Smooth muscle cell (in vitro differentiated cells): ENCODE results near the gene APBB2. TPM values are rescaled to one million over a fixed set of nuclear protein-coding genes. Genes with fewer than 3 reads are reported as not detected.

ENCODE experiments used
- DNase-seq: peaks from one replicate; lab custom pipeline; 2025; ENCODE audit not compliant: unreplicated experiment; lab: John Stamatoyannopoulos, UW
- H2AFZ ChIP-seq: fragments of 200-600 bp; sonication (generic); 2 replicates; pipeline ENCODE4 v1.6.0; 2016; ENCODE audit warnings: antibody characterized with exemption, low read depth, mild to moderate bottlenecking
- H3F3A ChIP-seq: fragments of 200-600 bp; sonication (generic); 2 replicates; pipeline ENCODE4 v1.6.0; 2017; ENCODE audit warnings: antibody characterized with exemption, low read depth
- H3K27ac ChIP-seq: fragments of 200-600 bp; sonication (generic); 2 replicates; pipeline ENCODE4 v1.5.1; 2016; ENCODE audit warnings: low read depth, mild to moderate bottlenecking
- H3K27me3 ChIP-seq: fragments of 200-600 bp; sonication (generic); 2 replicates; pipeline ENCODE4 v1.6.1; 2016; ENCODE audit warnings: low read depth, mild to moderate bottlenecking
- H3K36me3 ChIP-seq: fragments of 200-600 bp; sonication (generic); 2 replicates; pipeline ENCODE4 v1.5.1; 2016; ENCODE audit warnings: low read depth
- H3K4me1 ChIP-seq: fragments of 200-600 bp; sonication (generic); 2 replicates; pipeline ENCODE4 v1.5.1; 2016; ENCODE audit warnings: low read depth
- H3K4me2 ChIP-seq: fragments of 200-600 bp; sonication (generic); 2 replicates; pipeline ENCODE4 v1.6.0; 2016; ENCODE audit warnings: mild to moderate bottlenecking
- H3K4me3 ChIP-seq: fragments of 200-600 bp; sonication (generic); 2 replicates; pipeline ENCODE4 v1.5.1; 2016; ENCODE audit warnings: mild to moderate bottlenecking
- H3K79me2 ChIP-seq: fragments of 200-600 bp; sonication (generic); 2 replicates; pipeline ENCODE4 v1.6.0; 2016; ENCODE audit warnings: low read depth, mild to moderate bottlenecking
- H3K9ac ChIP-seq: fragments of 200-600 bp; sonication (generic); 2 replicates; pipeline ENCODE4 v1.6.0; 2016; ENCODE audit warnings: low read depth
- H3K9me3 ChIP-seq: fragments of 200-600 bp; sonication (generic); replicated peaks from 2 replicates; pipeline ENCODE4 v1.5.1; 2016; ENCODE audit warnings: low read depth
- H4K20me1 ChIP-seq: fragments of 200-600 bp; sonication (generic); 2 replicates; pipeline ENCODE4 v1.6.0; 2016; ENCODE audit warnings: low read depth
- WGBS: methylation state at CpG from one replicate; pipeline ENCODE4 v1.1.7; 2016; ENCODE audit warnings: low lambda C conversion rate; 5-methylcytosine and 5-hydroxymethylcytosine counted together
- polyA plus RNA-seq: library from polyadenylated mRNA; unstranded; fragments of >200 nt; fragmentation: Nextera tagmentation; extraction: Ambion mirVana; gene quantifications from 2 replicates; pipeline ENCODE4 v1.2.1, GENCODE V29; 2016
- total RNA-seq: library from RNA; depleted of rRNA; stranded (reverse); fragments of >200 nt; gene quantifications from 2 replicates; pipeline ENCODE4 v1.2.3, GENCODE V29; 2014
- TF ChIP-seq, protein P1 (sequence below): fragments of 200-600 bp; sonication (generic); IDR thresholded peaks from 2 replicates; pipeline ENCODE4 v1.5.1; 2017; ENCODE audit warnings: borderline replicate concordance, mild to moderate bottlenecking, antibody characterized with exemption; ENCODE audit not compliant: insufficient read depth, poor library complexity, severe bottlenecking

APBB2 gene
- total and polyA plus RNA-seq, 2 experiments from 2014 or later, result 22.1 to 60.9 TPM

DNA sequence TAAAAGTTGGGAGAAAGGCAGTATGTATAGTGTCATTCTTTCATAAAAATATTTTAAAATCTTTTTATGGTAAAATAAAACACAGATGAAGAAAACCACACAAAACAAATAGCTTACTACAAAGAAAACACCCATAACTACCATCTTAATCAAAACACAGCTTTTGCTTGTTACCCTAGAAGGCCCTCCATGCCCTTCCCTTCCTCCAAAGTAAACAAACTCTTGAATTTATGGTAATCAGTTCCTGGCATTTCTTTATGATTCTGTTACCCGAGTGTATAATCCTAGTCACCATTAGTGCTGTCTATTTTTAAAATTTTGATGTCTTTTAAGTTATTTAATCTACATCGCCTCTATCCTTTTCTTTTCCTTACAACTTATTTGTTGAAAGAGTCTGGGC lies 170.9 kb downstream of the APBB2 start:
- Histone ChIP-seq H3K9ac (no peak overlapping the region), H3K27me3 (no peaks in the 10 kb centered on the region), H3K4me2 (no peak overlapping the region), H2AFZ (no peak overlapping the region), H4K20me1 (no peaks in the 10 kb centered on the region), H3K4me1 (no peaks in the 10 kb centered on the region), H3K9me3 (peaks cover 20% of the 10 kb centered on the region), H3K27ac (no peak overlapping the region), H3F3A (no peaks in the 10 kb centered on the region), H3K4me3 (no peak overlapping the region), H3K36me3 (peaks cover 8% of the 10 kb centered on the region), H3K79me2 (peaks cover 20% of the 10 kb centered on the region)
- TF ChIP-seq, protein P1, sequence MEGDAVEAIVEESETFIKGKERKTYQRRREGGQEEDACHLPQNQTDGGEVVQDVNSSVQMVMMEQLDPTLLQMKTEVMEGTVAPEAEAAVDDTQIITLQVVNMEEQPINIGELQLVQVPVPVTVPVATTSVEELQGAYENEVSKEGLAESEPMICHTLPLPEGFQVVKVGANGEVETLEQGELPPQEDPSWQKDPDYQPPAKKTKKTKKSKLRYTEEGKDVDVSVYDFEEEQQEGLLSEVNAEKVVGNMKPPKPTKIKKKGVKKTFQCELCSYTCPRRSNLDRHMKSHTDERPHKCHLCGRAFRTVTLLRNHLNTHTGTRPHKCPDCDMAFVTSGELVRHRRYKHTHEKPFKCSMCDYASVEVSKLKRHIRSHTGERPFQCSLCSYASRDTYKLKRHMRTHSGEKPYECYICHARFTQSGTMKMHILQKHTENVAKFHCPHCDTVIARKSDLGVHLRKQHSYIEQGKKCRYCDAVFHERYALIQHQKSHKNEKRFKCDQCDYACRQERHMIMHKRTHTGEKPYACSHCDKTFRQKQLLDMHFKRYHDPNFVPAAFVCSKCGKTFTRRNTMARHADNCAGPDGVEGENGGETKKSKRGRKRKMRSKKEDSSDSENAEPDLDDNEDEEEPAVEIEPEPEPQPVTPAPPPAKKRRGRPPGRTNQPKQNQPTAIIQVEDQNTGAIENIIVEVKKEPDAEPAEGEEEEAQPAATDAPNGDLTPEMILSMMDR, result no peak
- 96% methylated on average over 2 of the region's 2 CpGs for WGBS
- DNase-seq, result no peak

DNA sequence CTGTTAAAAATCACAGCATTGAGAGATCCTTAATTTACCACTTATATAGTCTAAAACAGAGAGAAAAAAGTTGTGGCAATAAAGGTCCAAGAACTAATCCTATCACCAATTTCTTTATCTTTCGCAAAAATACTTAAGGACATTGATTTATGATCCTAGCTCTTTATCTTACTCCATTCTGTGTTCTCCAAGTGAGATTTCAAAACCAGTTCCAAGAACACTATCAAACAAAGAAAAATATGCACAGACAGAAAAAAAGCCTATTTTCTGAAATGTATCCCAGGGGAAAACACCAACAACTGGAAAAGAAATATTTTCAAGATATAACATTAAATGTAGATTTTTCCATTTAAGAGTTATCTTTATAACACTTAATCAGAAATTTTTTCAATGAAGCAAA lies 172.8 kb downstream of the APBB2 start:
- WGBS, result 100% methylated on average over 1 of the region's 1 CpG
- TF ChIP-seq, protein P1, result no peak
- Histone ChIP-seq H3K27me3 (no peaks in the 10 kb centered on the region), H4K20me1 (peaks cover 3% of the 10 kb centered on the region), H3K9ac (no peak overlapping the region), H3K79me2 (peaks cover 20% of the 10 kb centered on the region), H3K4me3 (no peak overlapping the region), H3K27ac (no peak overlapping the region), H3K4me1 (no peaks in the 10 kb centered on the region), H3F3A (no peaks in the 10 kb centered on the region), H2AFZ (no peak overlapping the region), H3K9me3 (peaks cover 20% of the 10 kb centered on the region), H3K36me3 (peaks cover 8% of the 10 kb centered on the region), H3K4me2 (no peak overlapping the region)
- no peak for DNase-seq

DNA sequence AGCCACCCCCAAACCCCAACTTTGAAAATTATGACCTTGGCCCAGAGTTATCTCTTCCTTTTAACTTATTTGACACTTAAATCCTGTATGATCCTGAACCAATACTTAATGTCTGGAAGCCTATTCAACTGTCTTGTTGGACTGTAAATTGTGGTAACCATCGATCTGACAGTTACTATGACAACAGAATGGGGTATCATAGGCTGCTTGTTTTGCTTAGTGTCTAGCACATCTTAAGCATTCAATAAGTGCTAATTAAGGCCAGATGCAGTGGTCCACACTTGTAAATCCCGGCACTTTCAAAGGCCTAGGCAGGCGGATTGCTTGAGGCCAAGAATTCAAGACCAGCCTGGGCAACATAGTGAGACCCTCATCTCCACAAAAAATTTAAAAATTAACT lies 175.0 kb downstream of the APBB2 start:
- Histone ChIP-seq H3K4me1 (no peaks in the 10 kb centered on the region), H3K27ac (no peak overlapping the region), H2AFZ (no peak overlapping the region), H3K27me3 (no peaks in the 10 kb centered on the region), H3K4me2 (no peak overlapping the region), H3K79me2 (peaks cover 19% of the 10 kb centered on the region), H3K4me3 (no peak overlapping the region), H3K36me3 (peaks cover 2% of the 10 kb centered on the region), H3F3A (no peaks in the 10 kb centered on the region), H3K9me3 (peaks cover 5% of the 10 kb centered on the region), H3K9ac (no peak overlapping the region), H4K20me1 (peaks cover 4% of the 10 kb centered on the region)
- 76% methylated on average over 3 of the region's 3 CpGs for WGBS
- TF ChIP-seq, protein P1, result no peak
- DNase-seq, result no peak

DNA sequence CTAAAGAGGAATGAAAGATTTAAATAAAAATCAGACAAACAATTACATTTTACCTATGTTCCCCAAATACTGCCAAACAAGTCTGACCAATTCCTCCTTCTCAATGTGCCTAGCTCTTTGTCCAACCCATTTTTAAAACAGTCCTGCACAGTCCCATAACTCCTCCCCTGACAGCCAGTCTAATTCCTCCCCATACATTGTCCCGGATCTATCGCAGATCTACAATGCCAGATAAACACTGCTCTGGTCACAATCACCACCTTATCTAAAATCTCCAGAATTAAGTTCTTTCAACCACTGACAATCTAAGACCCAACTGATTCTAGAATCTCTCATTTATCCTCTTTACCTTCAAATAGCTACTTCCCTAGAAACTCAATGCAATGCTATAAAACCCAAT lies 176.0 kb downstream of the APBB2 start:
- TF ChIP-seq, protein P1, result no peak
- no peaks in the 10 kb centered on the region for H3K27me3 ChIP-seq
- no peak overlapping the region for H3K9ac ChIP-seq
- no peaks in the 10 kb centered on the region for H3K9me3 ChIP-seq
- H3F3A ChIP-seq, result no peaks in the 10 kb centered on the region
- no peaks in the 10 kb centered on the region for H3K36me3 ChIP-seq
- no peak overlapping the region for H2AFZ ChIP-seq
- H3K4me1 ChIP-seq, result no peaks in the 10 kb centered on the region
- WGBS, result 53% methylated on average over 2 of the region's 2 CpGs
- no peak overlapping the region for H3K27ac ChIP-seq
- no peak overlapping the region for H3K4me3 ChIP-seq
- H3K79me2 ChIP-seq, result peaks cover 19% of the 10 kb centered on the region
- peaks cover 4% of the 10 kb centered on the region for H4K20me1 ChIP-seq
- no peak for DNase-seq
- no peak overlapping the region for H3K4me2 ChIP-seq
